B cell (primary cell): ENCODE results near the gene FAM151A. TPM values are rescaled to one million over a fixed set of nuclear protein-coding genes. Genes with fewer than 3 reads are reported as not detected.

Source experiments
- ATAC-seq: fragments of 200-7000 bp; cut with Tn5 transposase; one replicate; pipeline ENCODE4 v1.10.0; 2021; ENCODE audit warnings: low read depth, mild to moderate bottlenecking, moderate number of reproducible peaks, moderate library complexity
- CTCF ChIA-PET: fragments of 350-600 bp; sonication (Branson Sonifier 250); formaldehyde crosslinking; loops from one replicate; lab custom pipeline; 2021; ENCODE audit warnings: antibody characterized with exemption, inconsistent platforms; lab: Charles Lee
- POLR2A ChIA-PET: fragments of 350-600 bp; sonication (Branson Sonifier 250); formaldehyde crosslinking; loops from one replicate; lab custom pipeline; 2021; ENCODE audit warnings: antibody characterized with exemption; lab: Charles Lee
- DNase-seq: peaks from one replicate; pipeline ENCODE4 v3.0.0; 2013
- H2AFZ ChIP-seq: 2 replicates; pipeline ENCODE4 v1.6.1; 2012; ENCODE audit warnings: mild to moderate bottlenecking, low read depth, low read length; ENCODE audit not compliant: insufficient read depth, poor library complexity, severe bottlenecking
- H3K27ac ChIP-seq, 2 donors: 1 replicate in 1 of 2; 2 replicates in 1 of 2; pipeline ENCODE4 v1.5.1; 2012 to 2013; ENCODE audit warnings: low read length in 2 of 2, mild to moderate bottlenecking in 2 of 2, moderate library complexity in 1 of 2
- H3K27me3 ChIP-seq, 4 experiments: fragments of 200-600 bp in 1 of 4; sonication (generic) in 1 of 4; replicated peaks in 1 of 4; 1 replicate in 2 of 4; 2 replicates in 2 of 4; pipeline versions ENCODE4 v1.6.1 to v1.7.0; 2013 to 2016; ENCODE audit warnings: low read length in 3 of 4, mild to moderate bottlenecking in 2 of 4, mixed read lengths in 1 of 4, moderate library complexity in 1 of 4; ENCODE audit not compliant: insufficient read depth in 4 of 4, control insufficient read depth in 3 of 4; ENCODE audit errors: control extremely low read depth in 1 of 4
- H3K36me3 ChIP-seq, 2 experiments: replicated peaks in 1 of 2; 1 replicate in 1 of 2; 2 replicates in 1 of 2; pipeline versions ENCODE4 v1.6.1 to v1.7.1; 2013; ENCODE audit warnings: low read length in 1 of 2; ENCODE audit not compliant: insufficient read depth in 2 of 2, control insufficient read depth in 1 of 2; ENCODE audit errors: control extremely low read depth in 1 of 2, extremely low read depth in 1 of 2
- H3K4me1 ChIP-seq, 2 donors: fragments of 200-600 bp in 1 of 2; sonication (generic) in 1 of 2; 1 replicate in 1 of 2; 2 replicates in 1 of 2; pipeline versions ENCODE4 v1.5.1 to v1.6.1; 2013 to 2017; ENCODE audit warnings: low read length in 2 of 2; ENCODE audit not compliant: control insufficient read depth in 2 of 2, insufficient read depth in 2 of 2
- H3K4me2 ChIP-seq: replicated peaks from 2 replicates; pipeline ENCODE3; 2012; ENCODE audit warnings: mild to moderate bottlenecking, low read depth, low read length; ENCODE audit not compliant: poor library complexity, severe bottlenecking
- H3K4me3 ChIP-seq, 5 experiments: fragments of 200-600 bp in 1 of 5; sonication (generic) in 1 of 5; 1 replicate in 3 of 5; 2 replicates in 2 of 5; pipeline versions ENCODE4 v1.5.1 to v1.7.0; 2011 to 2016; ENCODE audit warnings: low read length in 4 of 5, mild to moderate bottlenecking in 4 of 5, low read depth in 2 of 5, control low read depth in 1 of 5, moderate library complexity in 1 of 5; ENCODE audit not compliant: insufficient read depth in 1 of 5; ENCODE audit errors: control extremely low read depth in 1 of 5, extremely low read depth in 1 of 5
- H3K79me2 ChIP-seq: fragments of 200-600 bp; sonication (generic); one replicate; pipeline ENCODE4 v1.6.0; 2016; ENCODE audit warnings: low read length; ENCODE audit not compliant: control insufficient read depth, insufficient read depth
- H3K9ac ChIP-seq: fragments of 200-600 bp; sonication (generic); 2 replicates; pipeline ENCODE4 v1.6.1; 2017; ENCODE audit warnings: mild to moderate bottlenecking, low read length, moderate library complexity
- H3K9me3 ChIP-seq, 3 donors: one replicate each; pipeline versions ENCODE4 v1.6.1 to v1.7.1; 2013; ENCODE audit warnings: low read length in 2 of 3; ENCODE audit not compliant: control insufficient read depth in 2 of 3, insufficient read depth in 1 of 3; ENCODE audit errors: control extremely low read depth in 1 of 3
- H4K20me1 ChIP-seq: 2 replicates; pipeline ENCODE4 v1.6.0; 2012; ENCODE audit warnings: mild to moderate bottlenecking, low read length; ENCODE audit not compliant: insufficient read depth, control insufficient read depth, poor library complexity, severe bottlenecking
- H3K27ac Mint-ChIP-seq: one replicate; pipeline ENCODE4 v1.8.0; 2021; ENCODE audit warnings: mixed read lengths
- H3K27me3 Mint-ChIP-seq: one replicate; pipeline ENCODE4 v1.8.0; 2021; ENCODE audit warnings: mixed read lengths
- H3K4me1 Mint-ChIP-seq: one replicate; pipeline ENCODE4 v1.8.0; 2021; ENCODE audit warnings: mixed read lengths
- H3K4me3 Mint-ChIP-seq: one replicate; pipeline ENCODE4 v1.8.0; 2021; ENCODE audit warnings: mixed read lengths
- H3K9me3 Mint-ChIP-seq: one replicate; pipeline ENCODE4 v1.8.0; 2022; ENCODE audit warnings: mixed read lengths; ENCODE audit not compliant: insufficient read depth
- EZH2 ChIP-seq: IDR thresholded peaks from 2 replicates; pipeline ENCODE4 v1.6.1; 2012; ENCODE audit warnings: borderline replicate concordance, low read depth, mild to moderate bottlenecking, moderate library complexity, low read length; ENCODE audit not compliant: insufficient read depth, poor library complexity, severe bottlenecking
- WGBS: methylation state at CpG from one replicate; pipeline ENCODE4 v1.1.5; 2013; ENCODE audit warnings: missing lambda C conversion rate; ENCODE audit not compliant: insufficient coverage; 5-methylcytosine and 5-hydroxymethylcytosine counted together
- intact Hi-C: fragments of 100-400 bp; cut with micrococcal nuclease; formaldehyde crosslinking; loops from one replicate; pipeline ENCODE4 v1.10.0; 2022
- polyA plus RNA-seq: library from polyadenylated mRNA; depleted of rRNA; stranded (reverse); fragments of >200 nt; gene quantifications from 2 replicates; pipeline ENCODE4 v1.2.3, GENCODE V29; 2012
- total RNA-seq, 2 donors: library from RNA; stranded (reverse); fragments of 120-200 nt in 1 of 2; gene quantifications; 1 replicate in 1 of 2; 2 replicates in 1 of 2; pipeline versions ENCODE4 v1.2.3 to v1.2.4, GENCODE V29; 2013 to 2022
- TF ChIP-seq, protein P1 (sequence below): fragments of 200-600 bp; IDR thresholded peaks from one replicate; pipeline ENCODE4 v1.8.0; 2022; ENCODE audit warnings: antibody characterized with exemption, mild to moderate bottlenecking

FAM151A gene
- total and polyA plus RNA-seq, 2 donors (not counting 1 experiment from before 2014, with no cell fraction given) = not detected

DNA sequence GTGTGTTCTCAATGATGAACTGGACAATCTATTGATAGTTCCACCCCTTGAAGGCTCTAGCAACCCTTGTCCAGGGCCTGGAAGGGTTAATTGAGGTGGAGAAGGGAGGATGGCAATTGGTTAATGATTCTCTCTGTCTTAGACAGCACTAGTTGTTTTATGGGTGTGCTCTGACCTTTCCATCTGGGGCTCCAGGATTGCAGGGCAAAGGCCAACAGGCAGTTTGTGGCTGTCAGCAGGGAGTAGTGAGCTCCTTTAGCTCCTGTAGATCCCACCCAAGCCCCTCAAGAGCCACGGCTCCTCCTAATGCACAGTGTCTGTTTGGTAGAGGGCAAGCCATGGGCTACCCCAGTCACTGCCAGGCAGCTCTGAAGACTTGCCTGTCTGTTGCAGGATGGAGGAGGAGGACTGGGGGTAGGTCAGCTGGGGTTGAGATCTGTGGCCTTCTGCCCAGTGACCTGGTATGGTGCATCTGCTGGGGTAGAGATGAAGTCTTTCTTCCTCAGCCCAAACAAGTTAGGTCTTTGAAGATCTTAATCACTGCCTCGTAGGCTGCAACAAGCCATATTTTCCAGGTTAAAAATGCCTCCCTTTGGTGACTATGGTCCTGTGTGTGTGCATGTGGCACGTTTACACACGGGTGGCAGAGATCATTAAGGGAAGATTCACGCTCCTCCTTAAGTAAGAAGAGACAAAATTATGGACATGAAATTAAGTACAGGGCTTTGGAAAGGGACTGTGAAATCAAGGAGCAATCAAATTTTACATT, 26.0 kb upstream of the FAM151A start:
- Mint-ChIP-seq H3K27me3 (peaks cover 14% of the 10 kb centered on the region), H3K4me3 (no peak overlapping the region), H3K9me3 (no peaks in the 10 kb centered on the region), H3K4me1 (no peaks in the 10 kb centered on the region), H3K27ac (no peak overlapping the region)
- TF ChIP-seq EZH2 = no peak
- TF ChIP-seq, protein P1, sequence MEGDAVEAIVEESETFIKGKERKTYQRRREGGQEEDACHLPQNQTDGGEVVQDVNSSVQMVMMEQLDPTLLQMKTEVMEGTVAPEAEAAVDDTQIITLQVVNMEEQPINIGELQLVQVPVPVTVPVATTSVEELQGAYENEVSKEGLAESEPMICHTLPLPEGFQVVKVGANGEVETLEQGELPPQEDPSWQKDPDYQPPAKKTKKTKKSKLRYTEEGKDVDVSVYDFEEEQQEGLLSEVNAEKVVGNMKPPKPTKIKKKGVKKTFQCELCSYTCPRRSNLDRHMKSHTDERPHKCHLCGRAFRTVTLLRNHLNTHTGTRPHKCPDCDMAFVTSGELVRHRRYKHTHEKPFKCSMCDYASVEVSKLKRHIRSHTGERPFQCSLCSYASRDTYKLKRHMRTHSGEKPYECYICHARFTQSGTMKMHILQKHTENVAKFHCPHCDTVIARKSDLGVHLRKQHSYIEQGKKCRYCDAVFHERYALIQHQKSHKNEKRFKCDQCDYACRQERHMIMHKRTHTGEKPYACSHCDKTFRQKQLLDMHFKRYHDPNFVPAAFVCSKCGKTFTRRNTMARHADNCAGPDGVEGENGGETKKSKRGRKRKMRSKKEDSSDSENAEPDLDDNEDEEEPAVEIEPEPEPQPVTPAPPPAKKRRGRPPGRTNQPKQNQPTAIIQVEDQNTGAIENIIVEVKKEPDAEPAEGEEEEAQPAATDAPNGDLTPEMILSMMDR = no peak
- Histone ChIP-seq H3K9ac (no peak overlapping the region), H2AFZ (no peak overlapping the region), H3K9me3 (peaks cover 0 to 15% (median 0%) of the 10 kb centered on the region in 3 donors), H3K4me2 (no peak overlapping the region), H3K27me3 (peaks cover 0 to 4% (median 0%) of the 10 kb centered on the region in 4 experiments), H3K4me3 (no peak overlapping the region), H3K4me1 (no peaks in the 10 kb centered on the region), H3K36me3 (no peaks in the 10 kb centered on the region), H3K79me2 (no peaks in the 10 kb centered on the region), H3K27ac (no peak overlapping the region), H4K20me1 (no peaks in the 10 kb centered on the region)
- no peak for ATAC-seq
- intact Hi-C loops = no loop called here
- 90% methylated on average over 4 of the region's 5 CpGs for WGBS
- CTCF ChIA-PET = no interaction called here
- no peak for DNase-seq
- POLR2A ChIA-PET = no interaction called here

DNA sequence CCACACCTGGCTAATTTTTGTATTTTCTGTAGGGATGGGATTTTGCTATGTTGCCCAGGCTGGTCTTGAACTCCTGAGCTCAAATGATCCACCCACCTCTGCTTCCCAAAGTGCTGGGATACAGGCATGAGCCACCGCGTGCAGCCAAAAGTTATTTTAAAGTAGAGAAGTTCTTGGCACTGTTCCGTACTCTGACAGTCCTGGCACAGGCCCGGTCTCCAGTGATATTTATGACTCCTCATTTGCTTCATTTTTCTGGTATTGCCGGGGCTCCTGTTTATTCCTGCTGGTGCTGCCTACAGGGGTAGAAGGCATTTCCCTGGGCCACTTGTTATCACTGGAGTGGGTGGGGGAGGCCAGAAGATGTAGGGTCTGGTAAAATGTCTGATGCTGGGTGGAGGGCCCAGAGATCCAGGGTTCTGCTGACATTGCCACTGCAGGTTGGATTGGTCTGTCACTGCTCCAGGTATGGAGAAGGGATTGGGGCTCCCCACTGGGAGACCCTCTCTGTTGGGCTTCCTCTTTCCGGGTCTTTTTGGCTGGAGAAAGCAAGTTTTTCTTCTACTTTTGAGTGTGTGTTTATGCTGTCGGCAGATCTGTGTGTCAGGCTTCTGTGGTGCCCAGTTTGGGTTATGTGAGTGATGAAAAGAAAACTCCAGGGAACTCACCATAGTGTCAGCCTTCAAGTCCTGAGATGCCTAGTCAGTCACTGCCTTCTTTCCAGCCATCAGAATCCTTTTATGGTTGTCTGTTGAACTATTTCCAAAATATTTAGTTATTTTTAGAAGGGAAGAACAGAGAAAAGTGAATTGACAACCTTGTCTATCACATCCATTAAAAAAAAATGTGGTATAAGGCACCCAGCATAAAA, 22.7 kb upstream of the FAM151A start:
- Mint-ChIP-seq H3K27me3 (peaks cover 9% of the 10 kb centered on the region), H3K27ac (no peak overlapping the region), H3K4me1 (no peaks in the 10 kb centered on the region), H3K9me3 (peaks cover 6% of the 10 kb centered on the region), H3K4me3 (no peak overlapping the region)
- Histone ChIP-seq H3K4me3 (no peak overlapping the region), H3K9ac (no peak overlapping the region), H3K27ac (no peak overlapping the region), H3K9me3 (peaks cover 0 to 22% (median 15%) of the 10 kb centered on the region in 3 donors), H4K20me1 (no peaks in the 10 kb centered on the region), H3K27me3 (peaks cover 0 to 4% (median 0%) of the 10 kb centered on the region in 4 experiments), H3K4me2 (no peak overlapping the region), H3K79me2 (no peaks in the 10 kb centered on the region), H2AFZ (no peak overlapping the region), H3K36me3 (no peaks in the 10 kb centered on the region), H3K4me1 (no peaks in the 10 kb centered on the region)
- CTCF ChIA-PET = no interaction called here
- intact Hi-C loops = no loop called here
- POLR2A ChIA-PET = no interaction called here
- no peak for TF ChIP-seq EZH2
- TF ChIP-seq, protein P1 = no peak
- DNase-seq = no peak
- WGBS = 98% methylated on average over 4 of the region's 7 CpGs
- ATAC-seq = no peak
